OCI-LY3 (cell line): ENCODE measurements around the gene PRPF6.

Experiments used
- H2AFZ ChIP-seq: fragments of 200-600, 300-600 bp; shearing (Covaris generic); 2 replicates; pipeline ENCODE4 v1.6.0; 2014; ENCODE audit warnings: antibody characterized with exemption, low read depth, low read length
- H3K27ac ChIP-seq: fragments of 200-600, 300-600 bp; sonication (generic); 2 replicates; pipeline ENCODE4 v1.5.1; 2014; ENCODE audit warnings: mild to moderate bottlenecking, low read length, moderate library complexity, mixed read lengths
- H3K27me3 ChIP-seq: fragments of 200-600, 300-600 bp; sonication (generic); 2 replicates; pipeline ENCODE4 v1.6.1; 2014; ENCODE audit warnings: low read depth, low read length, mixed read lengths
- H3K36me3 ChIP-seq: fragments of 200-600, 300-600 bp; sonication (generic); replicated peaks from 2 replicates; pipeline ENCODE3; 2014; ENCODE audit warnings: low read depth, low read length, mixed read lengths
- H3K4me1 ChIP-seq: fragments of 300-600, 200-600 bp; sonication (generic); 2 replicates; pipeline ENCODE4 v1.6.1; 2014; ENCODE audit warnings: low read length, mixed read lengths
- H3K4me2 ChIP-seq: fragments of 200-600, 300-600 bp; sonication (generic); 2 replicates; pipeline ENCODE4 v1.6.1; 2014; ENCODE audit warnings: low read length, mixed read lengths
- H3K4me3 ChIP-seq: fragments of 300-600, 200-600 bp; sonication (generic); 2 replicates; pipeline ENCODE4 v1.5.1; 2014; ENCODE audit warnings: antibody characterized with exemption, mild to moderate bottlenecking, low read length, moderate library complexity
- H3K79me2 ChIP-seq: fragments of 300-600, 200-600 bp; shearing (Covaris generic); 2 replicates; pipeline ENCODE4 v1.6.1; 2014; ENCODE audit warnings: mild to moderate bottlenecking, low read length, mixed read lengths
- H3K9ac ChIP-seq: fragments of 300-600, 200-600 bp; shearing (Covaris generic); 2 replicates; pipeline ENCODE4 v1.6.0; 2014; ENCODE audit warnings: mild to moderate bottlenecking, low read length, moderate library complexity
- H3K9me3 ChIP-seq: fragments of 200-600, 300-600 bp; shearing (Covaris generic); 2 replicates; pipeline ENCODE4 v1.6.1; 2014; ENCODE audit warnings: low read length, mixed read lengths; ENCODE audit not compliant: insufficient read depth
- H4K20me1 ChIP-seq: fragments of 200-600, 300-600 bp; sonication (generic); 2 replicates; pipeline ENCODE4 v1.6.1; 2016; ENCODE audit warnings: low read length, mixed read lengths; ENCODE audit not compliant: insufficient read depth
- EZH2phosphoT487 ChIP-seq: fragments of 200-600 bp; shearing (Covaris generic); IDR thresholded peaks from 2 replicates; pipeline ENCODE4 v1.6.1; 2018; ENCODE audit warnings: antibody characterized with exemption, mixed run types, low read depth
- TF ChIP-seq, protein P1 (sequence below): fragments of 200-600, 300-600 bp; sonication (generic); IDR thresholded peaks from 2 replicates; pipeline ENCODE4 v1.5.1; 2014; ENCODE audit warnings: antibody characterized with exemption, low read length, low read depth

Gene PRPF6

GRCh38 chr20:63957004-63957689 lies 23.8 kb upstream of the PRPF6 start:
- Histone ChIP-seq H3K27me3 (no peaks in the 10 kb centered on the region), H3K9me3 (no peaks in the 10 kb centered on the region), H3K4me2 (peak overlapping the region; percentile 92), H4K20me1 (peaks cover 21% of the 10 kb centered on the region), H2AFZ (no peak overlapping the region), H3K79me2 (peaks cover 35% of the 10 kb centered on the region), H3K27ac (peak overlapping the region; percentile 63), H3K36me3 (peaks cover 13% of the 10 kb centered on the region), H3K4me1 (peaks cover 17% of the 10 kb centered on the region), H3K9ac (peak overlapping the region; percentile 60), H3K4me3 (peak overlapping the region; percentile 80)
- TF ChIP-seq, protein P1, sequence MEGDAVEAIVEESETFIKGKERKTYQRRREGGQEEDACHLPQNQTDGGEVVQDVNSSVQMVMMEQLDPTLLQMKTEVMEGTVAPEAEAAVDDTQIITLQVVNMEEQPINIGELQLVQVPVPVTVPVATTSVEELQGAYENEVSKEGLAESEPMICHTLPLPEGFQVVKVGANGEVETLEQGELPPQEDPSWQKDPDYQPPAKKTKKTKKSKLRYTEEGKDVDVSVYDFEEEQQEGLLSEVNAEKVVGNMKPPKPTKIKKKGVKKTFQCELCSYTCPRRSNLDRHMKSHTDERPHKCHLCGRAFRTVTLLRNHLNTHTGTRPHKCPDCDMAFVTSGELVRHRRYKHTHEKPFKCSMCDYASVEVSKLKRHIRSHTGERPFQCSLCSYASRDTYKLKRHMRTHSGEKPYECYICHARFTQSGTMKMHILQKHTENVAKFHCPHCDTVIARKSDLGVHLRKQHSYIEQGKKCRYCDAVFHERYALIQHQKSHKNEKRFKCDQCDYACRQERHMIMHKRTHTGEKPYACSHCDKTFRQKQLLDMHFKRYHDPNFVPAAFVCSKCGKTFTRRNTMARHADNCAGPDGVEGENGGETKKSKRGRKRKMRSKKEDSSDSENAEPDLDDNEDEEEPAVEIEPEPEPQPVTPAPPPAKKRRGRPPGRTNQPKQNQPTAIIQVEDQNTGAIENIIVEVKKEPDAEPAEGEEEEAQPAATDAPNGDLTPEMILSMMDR: no peak
- no peak for TF ChIP-seq EZH2phosphoT487

GRCh38 chr20:63957690-63958441 lies 23.1 kb upstream of the PRPF6 start:
- Histone ChIP-seq H3K4me2 (peak overlapping the region; percentile 92), H4K20me1 (peaks cover 14% of the 10 kb centered on the region), H3K36me3 (peaks cover 14% of the 10 kb centered on the region), H3K9ac (no peak overlapping the region), H2AFZ (no peak overlapping the region), H3K4me3 (peak overlapping the region; percentile 80), H3K27me3 (no peaks in the 10 kb centered on the region), H3K4me1 (peaks cover 17% of the 10 kb centered on the region), H3K27ac (peak overlapping the region; percentile 63; the same call in 1 of the 2 replicates), H3K9me3 (no peaks in the 10 kb centered on the region), H3K79me2 (peaks cover 28% of the 10 kb centered on the region)
- no peak for TF ChIP-seq EZH2phosphoT487
- TF ChIP-seq, protein P1: no peak

GRCh38 chr20:63958471-63958870 lies 22.5 kb upstream of the PRPF6 start:
- H3K4me1 ChIP-seq: peaks cover 17% of the 10 kb centered on the region
- peaks cover 15% of the 10 kb centered on the region for H3K36me3 ChIP-seq
- H3K4me2 ChIP-seq: no peak overlapping the region
- peaks cover 14% of the 10 kb centered on the region for H4K20me1 ChIP-seq
- H3K27ac ChIP-seq: no peak overlapping the region
- H2AFZ ChIP-seq: no peak overlapping the region
- H3K4me3 ChIP-seq: no peak overlapping the region
- H3K9ac ChIP-seq: no peak overlapping the region
- H3K27me3 ChIP-seq: no peaks in the 10 kb centered on the region
- peaks cover 27% of the 10 kb centered on the region for H3K79me2 ChIP-seq
- H3K9me3 ChIP-seq: no peaks in the 10 kb centered on the region
- TF ChIP-seq, protein P1: no peak
- TF ChIP-seq EZH2phosphoT487: no peak

GRCh38 chr20:63958964-63959698 lies 21.8 kb upstream of the PRPF6 start:
- Histone ChIP-seq H3K4me1 (peaks cover 17% of the 10 kb centered on the region), H3K79me2 (peaks cover 20% of the 10 kb centered on the region), H2AFZ (no peak overlapping the region), H3K4me2 (no peak overlapping the region), H3K27me3 (no peaks in the 10 kb centered on the region), H3K4me3 (no peak overlapping the region), H3K9me3 (no peaks in the 10 kb centered on the region), H3K27ac (no peak overlapping the region), H4K20me1 (peaks cover 7% of the 10 kb centered on the region), H3K36me3 (peaks cover 15% of the 10 kb centered on the region), H3K9ac (no peak overlapping the region)
- TF ChIP-seq, protein P1: no peak
- no peak for TF ChIP-seq EZH2phosphoT487
